H1 (cell line): Measurements from ENCODE around the gene DCAF8. TPM values are rescaled to one million over a fixed set of nuclear protein-coding genes. Genes with fewer than 3 reads are reported as not detected.

ENCODE experiments used
- CTCF ChIA-PET: fragments of 300-600 bp; sonication (Branson Sonifier 250); formaldehyde crosslinking; loops from one replicate; lab custom pipeline; 2021; ENCODE audit not compliant: partially characterized antibody; lab: Charles Lee
- POLR2A ChIA-PET: fragments of 300-600 bp; sonication (Branson Sonifier 250); formaldehyde crosslinking; loops from one replicate; lab custom pipeline; 2021; ENCODE audit warnings: inconsistent platforms; ENCODE audit not compliant: partially characterized antibody; lab: Charles Lee
- DNase-seq, 2 experiments: peaks; one replicate each; pipeline versions ENCODE4 v3.0.0 to v3.0.0-alpha.2; 2010 to 2022; ENCODE audit warnings: low spot score in 2 of 2, low read depth in 1 of 2, mixed read lengths in 1 of 2
- FAIRE-seq: peaks from 2 replicates; lab custom pipeline; 2011; peaks lifted over from hg19 to GRCh38; lab: Jason Lieb, UNC
- H2AFZ ChIP-seq: 2 replicates; pipeline ENCODE4 v1.8.1; 2012; ENCODE audit warnings: low read length, inconsistent platforms
- H2AK5ac ChIP-seq: 2 replicates; pipeline ENCODE4 v1.6.1; 2013; ENCODE audit warnings: low read depth, low read length
- H2BK120ac ChIP-seq: replicated peaks from 2 replicates; pipeline ENCODE3; 2013; ENCODE audit warnings: low read depth, low read length, inconsistent platforms
- H2BK12ac ChIP-seq: 2 replicates; pipeline ENCODE4 v1.6.1; 2013; ENCODE audit warnings: low read depth, low read length
- H2BK15ac ChIP-seq: 2 replicates; pipeline ENCODE4 v1.6.1; 2013; ENCODE audit warnings: low read length
- H2BK20ac ChIP-seq: 2 replicates; pipeline ENCODE4 v1.6.1; 2013; ENCODE audit warnings: low read length
- H2BK5ac ChIP-seq: 2 replicates; pipeline ENCODE4 v1.6.1; 2013; ENCODE audit warnings: low read depth, low read length
- H3K14ac ChIP-seq: 2 replicates; pipeline ENCODE4 v1.6.1; 2013; ENCODE audit warnings: inconsistent platforms; ENCODE audit not compliant: insufficient read length
- H3K18ac ChIP-seq: 2 replicates; pipeline ENCODE4 v1.6.1; 2013; ENCODE audit warnings: low read length; ENCODE audit errors: extremely low read depth
- H3K23ac ChIP-seq: 2 replicates; pipeline ENCODE4 v1.6.1; 2013; ENCODE audit warnings: inconsistent platforms; ENCODE audit not compliant: insufficient read length
- H3K23me2 ChIP-seq: 2 replicates; pipeline ENCODE4 v1.6.1; 2013; ENCODE audit warnings: low read depth, low read length
- H3K27ac ChIP-seq: 2 replicates; pipeline ENCODE4 v1.6.1; 2011; ENCODE audit warnings: low read depth, low read length, inconsistent platforms
- H3K27me3 ChIP-seq, 4 experiments: replicated peaks in 1 of 4; 1 replicate in 1 of 4; 2 replicates in 3 of 4; pipeline versions ENCODE4 v1.6.1 to v1.8.1; 2011 to 2013; ENCODE audit warnings: low read length in 3 of 4, mild to moderate bottlenecking in 3 of 4, inconsistent platforms in 2 of 4, mixed read lengths in 2 of 4, moderate library complexity in 1 of 4; ENCODE audit not compliant: control insufficient read depth in 3 of 4, insufficient read depth in 3 of 4; ENCODE audit errors: extremely low read depth in 1 of 4
- H3K36me3 ChIP-seq, 4 experiments: 2 replicates each; pipeline versions ENCODE4 v1.6.1 to v1.8.1; 2011 to 2013; ENCODE audit warnings: mild to moderate bottlenecking in 4 of 4, low read length in 3 of 4, moderate library complexity in 2 of 4, control low read depth in 1 of 4, inconsistent platforms in 1 of 4; ENCODE audit not compliant: insufficient read depth in 4 of 4, control insufficient read depth in 2 of 4
- H3K4ac ChIP-seq: replicated peaks from 2 replicates; pipeline ENCODE3; 2013; ENCODE audit warnings: low read length, low read depth, mixed read lengths, inconsistent platforms; ENCODE audit not compliant: insufficient read length
- H3K4me1 ChIP-seq, 4 experiments: replicated peaks in 1 of 4; 1 replicate in 1 of 4; 2 replicates in 3 of 4; pipeline versions ENCODE4 v1.6.1 to v1.8.1; 2011 to 2013; ENCODE audit warnings: low read length in 3 of 4, inconsistent platforms in 2 of 4, mixed read lengths in 1 of 4; ENCODE audit not compliant: insufficient read depth in 4 of 4, control insufficient read depth in 3 of 4
- H3K4me2 ChIP-seq, 2 experiments: 2 replicates each; pipeline versions ENCODE4 v1.6.1 to v1.8.1; 2011 to 2013; ENCODE audit warnings: low read depth in 2 of 2, low read length in 2 of 2, control low read depth in 1 of 2, inconsistent platforms in 1 of 2, mild to moderate bottlenecking in 1 of 2; ENCODE audit not compliant: insufficient read depth in 1 of 2
- H3K4me3 ChIP-seq, 4 experiments: fragments of 200-600, 300-600 bp in 1 of 4; sonication (generic), shearing (Covaris generic), sonication (Bioruptor Twin) in 1 of 4; 2 replicates each; pipeline versions ENCODE4 v1.5.1 to v1.8.1; 2011 to 2016; ENCODE audit warnings: low read length in 4 of 4, low read depth in 3 of 4, control low read depth in 2 of 4, inconsistent platforms in 2 of 4, mild to moderate bottlenecking in 2 of 4, mixed read lengths in 1 of 4, moderate library complexity in 1 of 4; ENCODE audit not compliant: insufficient read depth in 2 of 4; ENCODE audit errors: extremely low read depth in 1 of 4
- H3K56ac ChIP-seq: replicated peaks from 2 replicates; pipeline ENCODE3; 2013; ENCODE audit warnings: low read depth, mild to moderate bottlenecking, mixed read lengths, low read length, inconsistent platforms; ENCODE audit not compliant: insufficient read length
- H3K79me1 ChIP-seq: 2 replicates; pipeline ENCODE4 v1.6.1; 2013; ENCODE audit warnings: low read depth, low read length, control low read depth
- H3K79me2 ChIP-seq, 2 experiments: 2 replicates each; pipeline versions ENCODE4 v1.6.1 to v1.8.1; 2012 to 2013; ENCODE audit warnings: low read length in 2 of 2, mild to moderate bottlenecking in 2 of 2, inconsistent platforms in 1 of 2; ENCODE audit not compliant: insufficient read depth in 2 of 2, control insufficient read depth in 1 of 2
- H3K9ac ChIP-seq, 4 experiments: replicated peaks in 1 of 4; 1 replicate in 1 of 4; 2 replicates in 3 of 4; pipeline versions ENCODE4 v1.6.1 to v1.8.1; 2011 to 2013; ENCODE audit warnings: low read depth in 3 of 4, low read length in 3 of 4, control low read depth in 2 of 4, mild to moderate bottlenecking in 2 of 4, moderate library complexity in 2 of 4, inconsistent platforms in 1 of 4; ENCODE audit errors: extremely low read depth in 1 of 4
- H3K9me3 ChIP-seq, 2 experiments: 2 replicates each; pipeline versions ENCODE4 v1.6.1 to v1.8.1; 2012 to 2013; ENCODE audit warnings: mild to moderate bottlenecking in 2 of 2, moderate library complexity in 2 of 2, control low read depth in 1 of 2, inconsistent platforms in 1 of 2, low read depth in 1 of 2, low read length in 1 of 2, mixed read lengths in 1 of 2; ENCODE audit not compliant: insufficient read depth in 2 of 2
- H4K20me1 ChIP-seq, 2 experiments: replicated peaks in 1 of 2; 2 replicates each; pipeline versions ENCODE3 to v1.8.1; 2011 to 2013; ENCODE audit warnings: inconsistent platforms in 2 of 2, low read length in 2 of 2, mild to moderate bottlenecking in 1 of 2; ENCODE audit not compliant: insufficient read depth in 2 of 2, control insufficient read depth in 1 of 2
- H4K5ac ChIP-seq: 2 replicates; pipeline ENCODE4 v1.6.1; 2013; ENCODE audit warnings: low read length, low read depth, mixed read lengths, inconsistent platforms; ENCODE audit not compliant: insufficient read length
- H4K8ac ChIP-seq: 2 replicates; pipeline ENCODE4 v1.8.0; 2013; ENCODE audit warnings: mild to moderate bottlenecking, moderate library complexity, low read length, inconsistent platforms; ENCODE audit not compliant: insufficient read depth; ENCODE audit errors: extremely low read depth
- H4K91ac ChIP-seq: replicated peaks from 2 replicates; pipeline ENCODE3; 2013; ENCODE audit warnings: low read length, mixed read lengths, inconsistent platforms; ENCODE audit not compliant: insufficient read length
- EZH2 ChIP-seq: fragments of 200-600 bp; sonication (generic); IDR thresholded peaks from 2 replicates; pipeline ENCODE4 v1.7.1; 2012; ENCODE audit warnings: low read depth, mild to moderate bottlenecking, moderate library complexity, low read length, inconsistent platforms; ENCODE audit not compliant: severe bottlenecking
- JUND ChIP-seq: IDR thresholded peaks from 2 replicates; pipeline ENCODE4 v1.6.1; 2011; ENCODE audit warnings: mild to moderate bottlenecking, improper control_type of control experiment, low read length
- NANOG ChIP-seq: IDR thresholded peaks from 2 replicates; pipeline ENCODE4 v1.6.1; 2011; ENCODE audit warnings: low read length, low read depth, mild to moderate bottlenecking, inconsistent platforms; ENCODE audit not compliant: insufficient read depth, poor library complexity, severe bottlenecking
- POLR2AphosphoS5 ChIP-seq: IDR thresholded peaks from 2 replicates; pipeline ENCODE4 v1.6.1; 2011; ENCODE audit warnings: low read depth, low read length
- RAD21 ChIP-seq, 2 experiments: IDR thresholded peaks in 1 of 2; conservative IDR thresholded peaks in 1 of 2; 2 replicates each; pipeline ENCODE4 v1.6.1; 2011; ENCODE audit warnings: low read depth in 2 of 2, low read length in 2 of 2, improper control_type of control experiment in 1 of 2, inconsistent platforms in 1 of 2, mild to moderate bottlenecking in 1 of 2, moderate library complexity in 1 of 2
- SIRT6 ChIP-seq: IDR thresholded peaks from one replicate; pipeline ENCODE4 v1.7.1; 2012; ENCODE audit warnings: low read length, inconsistent platforms
- SP4 ChIP-seq: IDR thresholded peaks from 2 replicates; pipeline ENCODE4 v1.6.1; 2012; ENCODE audit warnings: low read length, inconsistent platforms
- TAF7 ChIP-seq: optimal IDR thresholded peaks from 2 replicates; pipeline ENCODE3; 2011; ENCODE audit warnings: low read depth, mild to moderate bottlenecking, inconsistent platforms, low read length, moderate library complexity, borderline replicate concordance
- WGBS, 2 experiments: shearing (Covaris generic) in 1 of 2; methylation state at CpG; one replicate each; pipeline versions ENCODE4 v1.1.6 to v1.1.7; 2013 to 2015; ENCODE audit warnings: low lambda C conversion rate in 2 of 2, mixed read lengths in 2 of 2, inconsistent platforms in 1 of 2, low coverage in 1 of 2, missing lambda C conversion rate in 1 of 2; ENCODE audit not compliant: insufficient replicate concordance in 2 of 2, insufficient coverage in 1 of 2, insufficient read length in 1 of 2; ENCODE audit errors: extremely low coverage in 1 of 2, missing lambda C conversion rate in 1 of 2; 5-methylcytosine and 5-hydroxymethylcytosine counted together
- polyA plus RNA-seq, 7 experiments: library from polyadenylated mRNA; depleted of rRNA in 3 of 7; stranded (reverse) in 5 of 7; unstranded in 2 of 7; fragments of >200 nt in 5 of 7; fragments of 200-250 nt in 2 of 7; gene quantifications; 1 replicate in 5 of 7; 2 replicates in 1 of 7; 4 replicates in 1 of 7; pipeline versions ENCODE4 v1.2.1 to v1.2.3, GENCODE V29; 2011 to 2013; ENCODE audit warnings: missing spikeins in 2 of 7, mixed read lengths in 2 of 7
- total RNA-seq: library from RNA; stranded (reverse); fragmentation: NEBNext Ultra II Directional; extraction: Animal tissue kit (Norgen Biotek cat#: 25700); gene quantifications from 2 replicates; pipeline ENCODE4 v1.2.1, GENCODE V29; 2021

The DCAF8 gene
- total and polyA plus RNA-seq, 2 of the 8 experiments (the other 6 are each of a cell fraction or from before 2014, with no cell fraction given) = 68.2 to 110 TPM

- H3K27ac ChIP-seq = no peak overlapping the region
Observed at GRCh38 chr1:160179336-160179735, 83.0 kb downstream of the DCAF8 start.

More at GRCh38 chr1:160179336-160179735, 83.0 kb downstream of the DCAF8 start:
- H3K4me1 ChIP-seq = peaks cover 0 to 6% (median 0%) of the 10 kb centered on the region in 4 experiments; a peak in 2 of 7 replicates
- no peak overlapping the region for H3K9ac ChIP-seq
- H3K4ac ChIP-seq = no peak overlapping the region
- CTCF ChIA-PET = interaction anchor here (1.0 to 5.8 kb wide), 8 partner anchors 12 to 133 kb away, joined by 3 to 40 read pairs (median 4); partner anchors contain the start of gene CASQ1
- no peak overlapping the region for H3K14ac ChIP-seq
- no peaks in the 10 kb centered on the region for H3K79me2 ChIP-seq
- H3K4me3 ChIP-seq = no peak overlapping the region
- no peak overlapping the region for H3K56ac ChIP-seq
- TF ChIP-seq JUND = no peak
- TF ChIP-seq NANOG = no peak
- no peak for TF ChIP-seq EZH2
- no peak for TF ChIP-seq POLR2AphosphoS5
- no peak for TF ChIP-seq TAF7
- TF ChIP-seq RAD21 (IDR thresholded peaks at IDR 0.05 in 1 of 2, conservative IDR thresholded peaks at IDR 0.05 in 1 of 2; ENCODE audit: low read depth in 2 of 2, low read length in 2 of 2) = no peak
- TF ChIP-seq SP4 = no peak
- TF ChIP-seq SIRT6 = no peak
- no peak overlapping the region; the same call in 1 of the 2 replicates for H2BK15ac ChIP-seq
- H3K18ac ChIP-seq = no peak overlapping the region
- no peak overlapping the region for H4K5ac ChIP-seq
- no peaks in the 10 kb centered on the region for H3K79me1 ChIP-seq
- H2BK20ac ChIP-seq = no peak overlapping the region
- no peak overlapping the region for H2BK5ac ChIP-seq
- H2BK12ac ChIP-seq = no peak overlapping the region
- DNase-seq = no peak
- H2AFZ ChIP-seq = no peak overlapping the region
- no peak overlapping the region for H3K4me2 ChIP-seq
- no peak overlapping the region for H4K8ac ChIP-seq
- H2BK120ac ChIP-seq = no peak overlapping the region
- H3K23ac ChIP-seq = no peak overlapping the region
- POLR2A ChIA-PET = interaction anchor here (4.9 kb wide), 1 partner anchor 8 kb away, joined by 26 read pairs; no protein-coding TSS in a partner anchor
- H4K20me1 ChIP-seq = no peaks in the 10 kb centered on the region
- H3K23me2 ChIP-seq = no peaks in the 10 kb centered on the region; the same call in 1 of the 2 replicates
- WGBS, 2 experiments = 96% methylated on average over 4 of the region's 4 CpGs; no CpG with 5 or more reads in 1 of the 2 experiments
- no peaks in the 10 kb centered on the region for H3K36me3 ChIP-seq
- peak overlapping the region; percentile 77 for H4K91ac ChIP-seq
- no peaks in the 10 kb centered on the region for H3K9me3 ChIP-seq
- FAIRE-seq = no peak
- no peaks in the 10 kb centered on the region for H3K27me3 ChIP-seq
- no peak overlapping the region for H2AK5ac ChIP-seq
